CD4-positive, CD25-positive, alpha-beta regulatory T cell (primary cell): ENCODE results near the gene RAB27B. TPM values are rescaled to one million over a fixed set of nuclear protein-coding genes. Genes with fewer than 3 reads are reported as not detected.

ENCODE experiments used
- ATAC-seq, 2 donors: fragments of 150-1000 bp; cut with Tn5 transposase; one replicate each; pipeline ENCODE4 v1.10.0; 2021; ENCODE audit warnings: low read depth in 2 of 2, moderate number of reproducible peaks in 2 of 2, moderate library complexity in 1 of 2
- DNase-seq, 3 donors: peaks; one replicate each; pipeline versions ENCODE4 v3.0.0 to v3.0.0-alpha.2; 2012 to 2022; ENCODE audit warnings: mixed read lengths in 1 of 3
- H3K27ac ChIP-seq: one replicate; pipeline ENCODE4 v1.7.0; 2013; ENCODE audit warnings: mild to moderate bottlenecking, low read length; ENCODE audit not compliant: insufficient read depth, poor library complexity, severe bottlenecking
- H3K27me3 ChIP-seq: one replicate; pipeline ENCODE4 v1.7.0; 2013; ENCODE audit warnings: low read length; ENCODE audit not compliant: control insufficient read depth, insufficient read depth
- H3K36me3 ChIP-seq: one replicate; pipeline ENCODE4 v1.7.0; 2013; ENCODE audit warnings: mild to moderate bottlenecking, low read length, moderate library complexity; ENCODE audit not compliant: control insufficient read depth, insufficient read depth
- H3K4me1 ChIP-seq: 2 replicates; pipeline ENCODE4 v1.7.0; 2013; ENCODE audit warnings: mild to moderate bottlenecking, low read length; ENCODE audit not compliant: insufficient read depth, control insufficient read depth, poor library complexity, severe bottlenecking
- H3K4me3 ChIP-seq: one replicate; pipeline ENCODE4 v1.7.0; 2013; ENCODE audit warnings: low read depth, mild to moderate bottlenecking, low read length, moderate library complexity
- H3K9me3 ChIP-seq, 2 experiments: 1 replicate in 1 of 2; 2 replicates in 1 of 2; pipeline ENCODE4 v1.7.0; 2013; ENCODE audit warnings: low read length in 2 of 2, mild to moderate bottlenecking in 1 of 2, moderate library complexity in 1 of 2; ENCODE audit not compliant: control insufficient read depth in 2 of 2
- H3K27ac Mint-ChIP-seq, 3 donors: one replicate each; pipeline ENCODE4 v1.8.0; 2020 to 2022; ENCODE audit warnings: mild to moderate bottlenecking in 3 of 3, mixed read lengths in 3 of 3, moderate library complexity in 2 of 3
- H3K27me3 Mint-ChIP-seq: one replicate; pipeline ENCODE4 v1.8.0; 2022; ENCODE audit warnings: mild to moderate bottlenecking, mixed read lengths
- H3K36me3 Mint-ChIP-seq: one replicate; pipeline ENCODE4 v1.8.0; 2020; ENCODE audit warnings: mixed read lengths
- H3K4me1 Mint-ChIP-seq, 4 donors: one replicate each; pipeline ENCODE4 v1.8.0; 2020 to 2022; ENCODE audit warnings: mixed read lengths in 4 of 4, mild to moderate bottlenecking in 1 of 4
- H3K4me3 Mint-ChIP-seq, 4 donors: one replicate each; pipeline ENCODE4 v1.8.0; 2020 to 2022; ENCODE audit warnings: mild to moderate bottlenecking in 4 of 4, mixed read lengths in 4 of 4, moderate library complexity in 3 of 4
- H3K9me3 Mint-ChIP-seq, 7 donors: one replicate each; pipeline ENCODE4 v1.8.0; 2020 to 2022; ENCODE audit warnings: mixed read lengths in 7 of 7, mild to moderate bottlenecking in 3 of 7, moderate library complexity in 2 of 7
- polyA plus RNA-seq, 4 donors: library from polyadenylated mRNA; unstranded; fragments of 300-500 nt; fragmentation: Illumina TruSeq; gene quantifications; one replicate each; pipeline ENCODE4 v1.2.3, GENCODE V29; 2021
- total RNA-seq: library from RNA; stranded (reverse); gene quantifications from one replicate; pipeline ENCODE4 v1.2.3, GENCODE V29; 2022

RAB27B gene
- total and polyA plus RNA-seq, 5 donors from 2014 or later, result 0.22 to 8.5 TPM; not detected in 3

DNA sequence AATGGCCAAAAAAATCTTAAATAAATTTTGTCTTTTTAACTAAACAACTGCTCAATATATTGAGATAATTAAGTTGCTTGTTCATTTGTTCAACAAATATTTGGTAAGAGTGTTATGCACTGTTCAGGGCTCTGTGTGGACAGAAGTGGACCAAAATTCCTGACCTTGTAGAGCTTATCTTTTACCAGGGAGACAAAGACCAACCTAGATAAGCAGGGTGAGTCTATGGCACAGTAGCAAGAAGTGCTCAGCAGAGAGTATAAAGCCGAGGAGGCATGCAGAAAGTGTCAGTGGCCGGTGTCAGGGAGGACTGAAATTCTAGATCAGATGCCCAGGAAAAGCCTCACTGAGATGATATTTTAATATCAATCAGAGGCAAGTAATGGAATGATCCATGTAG is 2.6 kb downstream of the RAB27B start:
- DNase-seq (no peak), ATAC-seq (no peak)

DNA sequence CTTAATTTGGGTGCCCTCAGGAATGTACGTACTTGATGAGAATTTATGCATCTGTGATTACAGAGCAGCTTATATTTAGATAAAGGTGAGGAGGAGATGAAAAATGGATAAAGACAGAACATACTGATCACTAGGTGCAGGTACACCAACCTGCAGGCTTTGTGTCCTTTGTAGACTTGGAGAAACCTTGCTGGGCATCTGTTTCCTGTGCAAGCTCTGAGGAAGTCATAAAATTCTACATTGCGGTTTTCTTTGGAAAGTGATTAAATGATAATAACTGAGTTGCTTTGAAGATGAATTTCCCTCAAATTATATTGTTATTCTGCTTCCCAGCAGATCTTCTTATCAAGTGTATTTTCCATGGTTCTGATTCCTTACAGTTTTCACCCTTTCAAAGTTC is 7.7 kb downstream of the RAB27B start:
- no peak overlapping the region for H3K4me3 Mint-ChIP-seq
- no peak for ATAC-seq
- H3K27ac ChIP-seq, result no peak overlapping the region
- H3K9me3 ChIP-seq, result no peaks in the 10 kb centered on the region
- peaks cover 0 to 13% (median 3%) of the 10 kb centered on the region in 7 donors for H3K9me3 Mint-ChIP-seq
- H3K36me3 ChIP-seq, result no peaks in the 10 kb centered on the region
- no peak overlapping the region for H3K4me3 ChIP-seq
- no peak overlapping the region for H3K27ac Mint-ChIP-seq
- H3K36me3 Mint-ChIP-seq, result no peaks in the 10 kb centered on the region
- peaks cover 5% of the 10 kb centered on the region for H3K27me3 Mint-ChIP-seq
- H3K4me1 Mint-ChIP-seq, result no peaks in the 10 kb centered on the region
- no peak for DNase-seq
- no peaks in the 10 kb centered on the region for H3K4me1 ChIP-seq
- H3K27me3 ChIP-seq, result no peaks in the 10 kb centered on the region

More for the DNA sequence above, 2.6 kb downstream of the RAB27B start:
- Histone ChIP-seq H3K9me3 (no peaks in the 10 kb centered on the region), H3K36me3 (no peaks in the 10 kb centered on the region), H3K4me1 (no peaks in the 10 kb centered on the region), H3K27ac (no peak overlapping the region), H3K27me3 (peaks cover 5% of the 10 kb centered on the region), H3K4me3 (no peak overlapping the region)
- no peak overlapping the region for H3K4me3 Mint-ChIP-seq
- no peaks in the 10 kb centered on the region for H3K36me3 Mint-ChIP-seq
- no peak overlapping the region for H3K27ac Mint-ChIP-seq
- peaks cover 22% of the 10 kb centered on the region for H3K27me3 Mint-ChIP-seq
- H3K9me3 Mint-ChIP-seq, result peaks cover 0 to 13% (median 4%) of the 10 kb centered on the region in 7 donors
- H3K4me1 Mint-ChIP-seq, result peaks cover 0 to 7% (median 2%) of the 10 kb centered on the region in 4 donors

DNA sequence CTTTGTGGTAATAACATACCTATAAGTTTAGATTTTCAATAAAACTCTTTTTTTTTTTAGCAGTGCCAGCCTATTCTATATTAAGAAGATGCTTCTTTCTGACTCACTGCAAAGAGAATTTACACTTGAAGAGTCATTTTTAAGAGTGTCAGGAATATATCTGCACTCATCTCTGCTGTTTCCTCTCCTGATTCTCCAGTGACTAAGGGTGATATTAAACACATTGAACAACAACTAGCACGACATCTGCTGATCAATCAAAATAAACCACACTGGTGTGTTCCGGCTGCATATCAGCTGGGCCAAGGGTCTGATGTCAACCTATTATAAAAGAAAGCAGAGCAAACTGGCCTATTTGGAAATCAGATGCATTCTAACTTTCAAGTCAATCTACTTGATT is 15.0 kb downstream of the RAB27B start:
- Mint-ChIP-seq H3K9me3 (no peaks in the 10 kb centered on the region), H3K4me1 (no peaks in the 10 kb centered on the region), H3K27ac (no peak overlapping the region), H3K36me3 (no peaks in the 10 kb centered on the region), H3K27me3 (no peaks in the 10 kb centered on the region), H3K4me3 (no peak overlapping the region)
- no peaks in the 10 kb centered on the region for H3K4me1 ChIP-seq
- ATAC-seq (no peak), DNase-seq (no peak)
- H3K9me3 ChIP-seq, result no peaks in the 10 kb centered on the region
- no peak overlapping the region for H3K4me3 ChIP-seq
- no peaks in the 10 kb centered on the region for H3K36me3 ChIP-seq
- no peaks in the 10 kb centered on the region for H3K27me3 ChIP-seq
- no peak overlapping the region for H3K27ac ChIP-seq

GRCh38 chr18:54845787-54846186 is 17.5 kb downstream of the RAB27B start:
- H3K9me3 Mint-ChIP-seq, result peaks cover 0 to 3% (median 0%) of the 10 kb centered on the region in 7 donors
- no peak for ATAC-seq
- H3K27me3 Mint-ChIP-seq, result no peaks in the 10 kb centered on the region
- Histone ChIP-seq H3K4me3 (no peak overlapping the region), H3K36me3 (no peaks in the 10 kb centered on the region), H3K27ac (no peak overlapping the region), H3K9me3 (no peaks in the 10 kb centered on the region), H3K4me1 (no peaks in the 10 kb centered on the region), H3K27me3 (no peaks in the 10 kb centered on the region)
- no peaks in the 10 kb centered on the region for H3K36me3 Mint-ChIP-seq
- H3K27ac Mint-ChIP-seq, result peak overlapping the region in 1 of 3 donors; percentile 16
- H3K4me1 Mint-ChIP-seq, result no peaks in the 10 kb centered on the region
- no peak overlapping the region for H3K4me3 Mint-ChIP-seq
- DNase-seq, result no peak

GRCh38 chr18:54848121-54848520 is 19.8 kb downstream of the RAB27B start:
- H3K27me3 Mint-ChIP-seq, result no peaks in the 10 kb centered on the region
- ATAC-seq (no peak), DNase-seq (no peak)
- Histone ChIP-seq H3K36me3 (no peaks in the 10 kb centered on the region), H3K27me3 (no peaks in the 10 kb centered on the region), H3K27ac (no peak overlapping the region), H3K4me3 (no peak overlapping the region), H3K4me1 (no peaks in the 10 kb centered on the region), H3K9me3 (no peaks in the 10 kb centered on the region)
- H3K4me3 Mint-ChIP-seq, result no peak overlapping the region
- H3K9me3 Mint-ChIP-seq, result peaks cover 0 to 5% (median 0%) of the 10 kb centered on the region in 7 donors
- H3K36me3 Mint-ChIP-seq, result no peaks in the 10 kb centered on the region
- H3K4me1 Mint-ChIP-seq, result no peaks in the 10 kb centered on the region
- H3K27ac Mint-ChIP-seq, result no peak overlapping the region

DNA sequence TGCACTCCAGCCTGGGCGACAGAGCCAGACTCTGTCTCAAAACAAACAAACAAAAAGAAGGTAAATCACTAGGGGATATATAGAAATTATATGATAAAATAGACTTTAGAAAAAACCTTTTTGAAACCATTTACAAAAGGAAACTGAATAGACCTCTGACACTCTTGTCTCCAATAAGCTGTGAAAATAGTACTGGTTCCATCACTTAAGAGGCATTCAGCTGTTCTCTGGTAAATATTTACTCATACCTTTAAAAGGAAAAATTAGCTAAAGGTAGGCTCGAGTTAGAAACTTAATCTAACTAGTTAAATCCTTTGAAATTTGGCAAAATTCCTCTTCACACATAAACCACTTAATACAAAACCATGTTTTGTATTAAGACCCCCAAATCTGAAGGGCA is 21.4 kb downstream of the RAB27B start:
- Histone ChIP-seq H3K27me3 (no peaks in the 10 kb centered on the region), H3K36me3 (no peaks in the 10 kb centered on the region), H3K4me3 (no peak overlapping the region), H3K4me1 (no peaks in the 10 kb centered on the region), H3K27ac (no peak overlapping the region), H3K9me3 (no peaks in the 10 kb centered on the region)
- Mint-ChIP-seq H3K27me3 (no peaks in the 10 kb centered on the region), H3K9me3 (peaks cover 0 to 5% (median 0%) of the 10 kb centered on the region in 7 donors), H3K27ac (no peak overlapping the region), H3K4me3 (no peak overlapping the region), H3K36me3 (no peaks in the 10 kb centered on the region), H3K4me1 (no peaks in the 10 kb centered on the region)
- DNase-seq (no peak), ATAC-seq (no peak)

DNA sequence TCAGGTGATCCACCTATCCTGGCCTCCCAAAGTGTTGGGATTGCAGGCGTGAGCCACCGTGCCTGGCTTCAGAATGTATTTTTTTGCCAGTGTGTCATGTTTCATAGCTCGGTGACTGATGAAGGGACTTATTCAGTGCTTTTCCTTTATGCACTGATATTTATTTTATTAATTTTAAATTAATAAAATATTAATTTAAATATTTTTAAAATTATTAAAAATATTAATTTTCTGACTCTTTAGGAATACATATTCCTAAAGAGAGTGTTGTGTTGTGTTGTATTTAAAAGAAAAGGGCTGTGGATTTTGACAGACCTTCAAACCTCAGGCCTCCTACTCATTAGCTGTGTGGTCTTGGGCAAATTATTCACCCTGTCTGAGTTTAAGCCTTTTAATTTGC is 22.3 kb downstream of the RAB27B start:
- Histone ChIP-seq H3K27ac (no peak overlapping the region), H3K36me3 (no peaks in the 10 kb centered on the region), H3K9me3 (no peaks in the 10 kb centered on the region), H3K4me1 (no peaks in the 10 kb centered on the region), H3K27me3 (no peaks in the 10 kb centered on the region), H3K4me3 (no peak overlapping the region)
- no peak overlapping the region for H3K4me3 Mint-ChIP-seq
- H3K27ac Mint-ChIP-seq, result no peak overlapping the region
- no peak for DNase-seq
- no peak for ATAC-seq
- peaks cover 0 to 5% (median 0%) of the 10 kb centered on the region in 7 donors for H3K9me3 Mint-ChIP-seq
- no peaks in the 10 kb centered on the region for H3K4me1 Mint-ChIP-seq
- H3K36me3 Mint-ChIP-seq, result no peaks in the 10 kb centered on the region
- no peaks in the 10 kb centered on the region for H3K27me3 Mint-ChIP-seq

DNA sequence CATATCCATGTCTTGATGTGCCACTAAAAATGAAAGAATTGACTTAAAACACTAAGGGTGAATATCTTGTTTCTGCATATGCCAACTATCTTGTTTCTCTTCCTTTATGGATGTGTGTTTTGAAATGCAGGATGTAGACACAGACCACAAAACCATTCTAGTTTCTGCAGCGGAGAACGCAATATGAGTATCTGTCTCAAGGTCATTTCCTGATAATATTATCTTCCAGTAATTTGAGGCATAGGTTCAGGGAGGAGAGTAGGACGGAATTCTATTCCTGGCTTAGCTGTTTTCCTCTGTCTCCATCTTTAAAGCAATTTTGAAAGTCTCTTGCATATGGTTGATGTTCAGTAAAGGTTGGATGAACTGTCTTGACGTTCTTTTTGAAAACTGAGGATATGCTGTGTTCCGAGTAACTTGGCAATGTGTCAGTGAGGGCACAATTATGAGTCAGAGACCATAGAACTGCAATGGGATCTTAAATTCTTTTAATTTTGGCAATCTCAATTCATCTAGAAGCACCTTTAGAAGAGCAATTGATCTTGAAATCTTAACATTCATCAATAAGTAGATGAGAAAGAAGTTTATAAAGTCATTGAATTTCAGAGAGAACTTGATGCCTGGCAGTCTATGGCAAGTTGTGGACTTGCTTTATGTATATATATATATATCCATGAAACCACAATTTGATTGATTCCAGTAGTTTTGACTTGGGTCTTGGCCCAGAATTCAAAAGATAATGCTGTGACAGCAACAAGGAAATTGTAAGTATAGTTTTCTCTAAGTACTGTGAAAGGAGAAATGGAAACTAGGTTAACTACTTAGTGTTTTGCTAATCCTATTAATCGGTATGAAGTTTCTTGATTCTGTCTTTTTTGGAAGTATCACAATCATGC is 24.8 kb downstream of the RAB27B start:
- Mint-ChIP-seq H3K4me1 (no peaks in the 10 kb centered on the region), H3K4me3 (no peak overlapping the region), H3K36me3 (no peaks in the 10 kb centered on the region), H3K27me3 (no peaks in the 10 kb centered on the region), H3K9me3 (peaks cover 0 to 5% (median 0%) of the 10 kb centered on the region in 7 donors), H3K27ac (no peak overlapping the region)
- no peak overlapping the region for H3K27ac ChIP-seq
- no peak overlapping the region for H3K4me3 ChIP-seq
- no peaks in the 10 kb centered on the region for H3K36me3 ChIP-seq
- H3K27me3 ChIP-seq, result no peaks in the 10 kb centered on the region
- no peaks in the 10 kb centered on the region for H3K4me1 ChIP-seq
- ATAC-seq (no peak), DNase-seq (no peak)
- no peaks in the 10 kb centered on the region for H3K9me3 ChIP-seq
